ENCODE measurements around the gene PAPLN. TPM values are rescaled to one million over a fixed set of nuclear protein-coding genes. Genes with fewer than 3 reads are reported as not detected.

Gene PAPLN
- total and polyA plus RNA-seq, 2 experiments from 2014 or later: 2.8 to 13.2 TPM

DNA sequence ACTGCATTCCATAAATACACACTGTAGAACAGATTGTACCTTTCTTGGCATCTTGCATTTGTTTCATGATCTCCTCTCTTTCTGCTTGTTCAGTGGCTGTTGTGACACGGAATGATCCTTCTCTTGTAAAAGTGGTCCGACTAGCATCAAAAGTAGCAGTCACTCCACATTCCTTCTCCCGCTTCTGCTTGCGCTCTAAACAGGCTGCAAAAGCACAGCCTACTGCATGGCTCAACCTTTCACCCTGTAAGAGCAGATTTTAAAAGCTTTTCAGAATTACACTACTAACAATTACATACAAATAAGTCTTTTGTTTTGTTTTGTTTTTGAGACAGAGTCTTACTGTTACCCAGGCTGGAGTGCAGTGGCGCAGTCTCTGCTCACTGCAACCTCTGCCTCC, 49.8 kb downstream of the PAPLN start:
- DNase-seq (ENCODE audit: low spot score) (peak; percentile 57), ATAC-seq (peak; percentile 56)
- H3K4me3 Mint-ChIP-seq: peak overlapping the region; percentile 28
- no peaks in the 10 kb centered on the region for H3K27me3 Mint-ChIP-seq (ENCODE audit: insufficient read depth, low read depth, poor library complexity)
- H3K27ac Mint-ChIP-seq: peak overlapping the region; percentile 23
- H3K9me2 ChIP-seq (ENCODE audit: insufficient read depth): no peaks in the 10 kb centered on the region
- H3K4me3 ChIP-seq: peak overlapping the region; percentile 38
- no peaks in the 10 kb centered on the region for H3F3A ChIP-seq (replicated peaks; ENCODE audit: low read depth)
- no peak overlapping the region for H2AFZ ChIP-seq
- H3K9me3 Mint-ChIP-seq: no peaks in the 10 kb centered on the region
- H3K27ac ChIP-seq (ENCODE audit: low read depth): peak overlapping the region; percentile 84
- no peaks in the 10 kb centered on the region for H3K27me3 ChIP-seq (ENCODE audit: insufficient read depth)
- no peaks in the 10 kb centered on the region for H4K20me1 ChIP-seq (replicated peaks; ENCODE audit: insufficient read depth)
- peaks cover 60% of the 10 kb centered on the region for H3K4me1 ChIP-seq (ENCODE audit: insufficient read depth)
- H3K4me2 ChIP-seq: peak overlapping the region; percentile 67
- H3K36me3 ChIP-seq (ENCODE audit: insufficient read depth): no peaks in the 10 kb centered on the region
- peaks cover 29% of the 10 kb centered on the region for H3K36me3 Mint-ChIP-seq (ENCODE audit: low read depth)
- TF ChIP-seq, protein P1, sequence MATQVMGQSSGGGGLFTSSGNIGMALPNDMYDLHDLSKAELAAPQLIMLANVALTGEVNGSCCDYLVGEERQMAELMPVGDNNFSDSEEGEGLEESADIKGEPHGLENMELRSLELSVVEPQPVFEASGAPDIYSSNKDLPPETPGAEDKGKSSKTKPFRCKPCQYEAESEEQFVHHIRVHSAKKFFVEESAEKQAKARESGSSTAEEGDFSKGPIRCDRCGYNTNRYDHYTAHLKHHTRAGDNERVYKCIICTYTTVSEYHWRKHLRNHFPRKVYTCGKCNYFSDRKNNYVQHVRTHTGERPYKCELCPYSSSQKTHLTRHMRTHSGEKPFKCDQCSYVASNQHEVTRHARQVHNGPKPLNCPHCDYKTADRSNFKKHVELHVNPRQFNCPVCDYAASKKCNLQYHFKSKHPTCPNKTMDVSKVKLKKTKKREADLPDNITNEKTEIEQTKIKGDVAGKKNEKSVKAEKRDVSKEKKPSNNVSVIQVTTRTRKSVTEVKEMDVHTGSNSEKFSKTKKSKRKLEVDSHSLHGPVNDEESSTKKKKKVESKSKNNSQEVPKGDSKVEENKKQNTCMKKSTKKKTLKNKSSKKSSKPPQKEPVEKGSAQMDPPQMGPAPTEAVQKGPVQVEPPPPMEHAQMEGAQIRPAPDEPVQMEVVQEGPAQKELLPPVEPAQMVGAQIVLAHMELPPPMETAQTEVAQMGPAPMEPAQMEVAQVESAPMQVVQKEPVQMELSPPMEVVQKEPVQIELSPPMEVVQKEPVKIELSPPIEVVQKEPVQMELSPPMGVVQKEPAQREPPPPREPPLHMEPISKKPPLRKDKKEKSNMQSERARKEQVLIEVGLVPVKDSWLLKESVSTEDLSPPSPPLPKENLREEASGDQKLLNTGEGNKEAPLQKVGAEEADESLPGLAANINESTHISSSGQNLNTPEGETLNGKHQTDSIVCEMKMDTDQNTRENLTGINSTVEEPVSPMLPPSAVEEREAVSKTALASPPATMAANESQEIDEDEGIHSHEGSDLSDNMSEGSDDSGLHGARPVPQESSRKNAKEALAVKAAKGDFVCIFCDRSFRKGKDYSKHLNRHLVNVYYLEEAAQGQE (IDR thresholded peaks at IDR 0.05; ENCODE audit: unreplicated experiment): no peak
- TF ChIP-seq ZNF331 (CRISPR knock-in tag; IDR thresholded peaks at IDR 0.05; ENCODE audit: low read depth) (no peak), ZNF114 (CRISPR knock-in tag; IDR thresholded peaks at IDR 0.05) (no peak), STAT1 (IDR thresholded peaks at IDR 0.05; ENCODE audit: unreplicated experiment) (no peak), NANOG (IDR thresholded peaks at IDR 0.05; ENCODE audit: borderline replicate concordance) (no peak), CREB1 (CRISPR knock-in tag; IDR thresholded peaks at IDR 0.05; ENCODE audit: low read depth) (no peak), POLR2AphosphoS5 (IDR thresholded peaks at IDR 0.05; ENCODE audit: low read depth) (no peak), EZH2 (IDR thresholded peaks at IDR 0.05; ENCODE audit: low read depth, unreplicated experiment) (no peak), JUNB (IDR thresholded peaks at IDR 0.05; ENCODE audit: unreplicated experiment) (no peak), EZH2phosphoT487 (IDR thresholded peaks at IDR 0.05; ENCODE audit: unreplicated experiment) (no peak)
- TF ChIP-seq, protein P2, sequence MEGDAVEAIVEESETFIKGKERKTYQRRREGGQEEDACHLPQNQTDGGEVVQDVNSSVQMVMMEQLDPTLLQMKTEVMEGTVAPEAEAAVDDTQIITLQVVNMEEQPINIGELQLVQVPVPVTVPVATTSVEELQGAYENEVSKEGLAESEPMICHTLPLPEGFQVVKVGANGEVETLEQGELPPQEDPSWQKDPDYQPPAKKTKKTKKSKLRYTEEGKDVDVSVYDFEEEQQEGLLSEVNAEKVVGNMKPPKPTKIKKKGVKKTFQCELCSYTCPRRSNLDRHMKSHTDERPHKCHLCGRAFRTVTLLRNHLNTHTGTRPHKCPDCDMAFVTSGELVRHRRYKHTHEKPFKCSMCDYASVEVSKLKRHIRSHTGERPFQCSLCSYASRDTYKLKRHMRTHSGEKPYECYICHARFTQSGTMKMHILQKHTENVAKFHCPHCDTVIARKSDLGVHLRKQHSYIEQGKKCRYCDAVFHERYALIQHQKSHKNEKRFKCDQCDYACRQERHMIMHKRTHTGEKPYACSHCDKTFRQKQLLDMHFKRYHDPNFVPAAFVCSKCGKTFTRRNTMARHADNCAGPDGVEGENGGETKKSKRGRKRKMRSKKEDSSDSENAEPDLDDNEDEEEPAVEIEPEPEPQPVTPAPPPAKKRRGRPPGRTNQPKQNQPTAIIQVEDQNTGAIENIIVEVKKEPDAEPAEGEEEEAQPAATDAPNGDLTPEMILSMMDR (conservative IDR thresholded peaks at IDR 0.05; ENCODE audit: low read depth in 2 of 2): no peak
- TF ChIP-seq, protein P3, sequence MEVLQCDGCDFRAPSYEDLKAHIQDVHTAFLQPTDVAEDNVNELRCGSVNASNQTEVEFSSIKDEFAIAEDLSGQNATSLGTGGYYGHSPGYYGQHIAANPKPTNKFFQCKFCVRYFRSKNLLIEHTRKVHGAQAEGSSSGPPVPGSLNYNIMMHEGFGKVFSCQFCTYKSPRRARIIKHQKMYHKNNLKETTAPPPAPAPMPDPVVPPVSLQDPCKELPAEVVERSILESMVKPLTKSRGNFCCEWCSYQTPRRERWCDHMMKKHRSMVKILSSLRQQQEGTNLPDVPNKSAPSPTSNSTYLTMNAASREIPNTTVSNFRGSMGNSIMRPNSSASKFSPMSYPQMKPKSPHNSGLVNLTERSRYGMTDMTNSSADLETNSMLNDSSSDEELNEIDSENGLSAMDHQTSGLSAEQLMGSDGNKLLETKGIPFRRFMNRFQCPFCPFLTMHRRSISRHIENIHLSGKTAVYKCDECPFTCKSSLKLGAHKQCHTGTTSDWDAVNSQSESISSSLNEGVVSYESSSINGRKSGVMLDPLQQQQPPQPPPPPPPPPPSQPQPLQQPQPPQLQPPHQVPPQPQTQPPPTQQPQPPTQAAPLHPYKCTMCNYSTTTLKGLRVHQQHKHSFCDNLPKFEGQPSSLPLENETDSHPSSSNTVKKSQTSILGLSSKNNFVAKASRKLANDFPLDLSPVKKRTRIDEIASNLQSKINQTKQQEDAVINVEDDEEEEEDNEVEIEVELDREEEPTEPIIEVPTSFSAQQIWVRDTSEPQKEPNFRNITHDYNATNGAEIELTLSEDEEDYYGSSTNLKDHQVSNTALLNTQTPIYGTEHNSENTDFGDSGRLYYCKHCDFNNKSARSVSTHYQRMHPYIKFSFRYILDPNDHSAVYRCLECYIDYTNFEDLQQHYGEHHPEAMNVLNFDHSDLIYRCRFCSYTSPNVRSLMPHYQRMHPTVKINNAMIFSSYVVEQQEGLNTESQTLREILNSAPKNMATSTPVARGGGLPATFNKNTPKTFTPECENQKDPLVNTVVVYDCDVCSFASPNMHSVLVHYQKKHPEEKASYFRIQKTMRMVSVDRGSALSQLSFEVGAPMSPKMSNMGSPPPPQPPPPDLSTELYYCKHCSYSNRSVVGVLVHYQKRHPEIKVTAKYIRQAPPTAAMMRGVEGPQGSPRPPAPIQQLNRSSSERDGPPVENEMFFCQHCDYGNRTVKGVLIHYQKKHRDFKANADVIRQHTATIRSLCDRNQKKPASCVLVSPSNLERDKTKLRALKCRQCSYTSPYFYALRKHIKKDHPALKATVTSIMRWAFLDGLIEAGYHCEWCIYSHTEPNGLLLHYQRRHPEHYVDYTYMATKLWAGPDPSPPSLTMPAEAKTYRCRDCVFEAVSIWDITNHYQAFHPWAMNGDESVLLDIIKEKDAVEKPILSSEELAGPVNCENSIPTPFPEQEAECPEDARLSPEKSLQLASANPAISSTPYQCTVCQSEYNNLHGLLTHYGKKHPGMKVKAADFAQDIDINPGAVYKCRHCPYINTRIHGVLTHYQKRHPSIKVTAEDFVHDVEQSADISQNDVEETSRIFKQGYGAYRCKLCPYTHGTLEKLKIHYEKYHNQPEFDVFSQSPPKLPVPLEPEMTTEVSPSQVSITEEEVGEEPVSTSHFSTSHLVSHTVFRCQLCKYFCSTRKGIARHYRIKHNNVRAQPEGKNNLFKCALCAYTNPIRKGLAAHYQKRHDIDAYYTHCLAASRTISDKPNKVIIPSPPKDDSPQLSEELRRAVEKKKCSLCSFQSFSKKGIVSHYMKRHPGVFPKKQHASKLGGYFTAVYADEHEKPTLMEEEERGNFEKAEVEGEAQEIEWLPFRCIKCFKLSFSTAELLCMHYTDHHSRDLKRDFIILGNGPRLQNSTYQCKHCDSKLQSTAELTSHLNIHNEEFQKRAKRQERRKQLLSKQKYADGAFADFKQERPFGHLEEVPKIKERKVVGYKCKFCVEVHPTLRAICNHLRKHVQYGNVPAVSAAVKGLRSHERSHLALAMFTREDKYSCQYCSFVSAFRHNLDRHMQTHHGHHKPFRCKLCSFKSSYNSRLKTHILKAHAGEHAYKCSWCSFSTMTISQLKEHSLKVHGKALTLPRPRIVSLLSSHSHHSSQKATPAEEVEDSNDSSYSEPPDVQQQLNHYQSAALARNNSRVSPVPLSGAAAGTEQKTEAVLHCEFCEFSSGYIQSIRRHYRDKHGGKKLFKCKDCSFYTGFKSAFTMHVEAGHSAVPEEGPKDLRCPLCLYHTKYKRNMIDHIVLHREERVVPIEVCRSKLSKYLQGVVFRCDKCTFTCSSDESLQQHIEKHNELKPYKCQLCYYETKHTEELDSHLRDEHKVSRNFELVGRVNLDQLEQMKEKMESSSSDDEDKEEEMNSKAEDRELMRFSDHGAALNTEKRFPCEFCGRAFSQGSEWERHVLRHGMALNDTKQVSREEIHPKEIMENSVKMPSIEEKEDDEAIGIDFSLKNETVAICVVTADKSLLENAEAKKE (CRISPR knock-in tag; IDR thresholded peaks at IDR 0.05): no peak
- TF ChIP-seq, protein P4, sequence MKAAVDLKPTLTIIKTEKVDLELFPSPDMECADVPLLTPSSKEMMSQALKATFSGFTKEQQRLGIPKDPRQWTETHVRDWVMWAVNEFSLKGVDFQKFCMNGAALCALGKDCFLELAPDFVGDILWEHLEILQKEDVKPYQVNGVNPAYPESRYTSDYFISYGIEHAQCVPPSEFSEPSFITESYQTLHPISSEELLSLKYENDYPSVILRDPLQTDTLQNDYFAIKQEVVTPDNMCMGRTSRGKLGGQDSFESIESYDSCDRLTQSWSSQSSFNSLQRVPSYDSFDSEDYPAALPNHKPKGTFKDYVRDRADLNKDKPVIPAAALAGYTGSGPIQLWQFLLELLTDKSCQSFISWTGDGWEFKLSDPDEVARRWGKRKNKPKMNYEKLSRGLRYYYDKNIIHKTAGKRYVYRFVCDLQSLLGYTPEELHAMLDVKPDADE (IDR thresholded peaks at IDR 0.05): no peak
- H3K4me1 Mint-ChIP-seq: peaks cover 45% of the 10 kb centered on the region
- H3K79me2 ChIP-seq (replicated peaks; ENCODE audit: insufficient read depth): no peaks in the 10 kb centered on the region

Measured in GM23338 (cell line).